Progenitor cell of endocrine pancreas (in vitro differentiated cells): Measurements from ENCODE around the gene EIF5AL1. TPM values are rescaled to one million over a fixed set of nuclear protein-coding genes. Genes with fewer than 3 reads are reported as not detected.
"Not testable (repeated sequence)": the region's sequence is repeated elsewhere in the genome, so short reads cannot be mapped to it uniquely, and the experiment has no call there.

Source experiments
- DNase-seq: peaks from one replicate; pipeline ENCODE4 v3.0.0; 2021; ENCODE audit warnings: low spot score; ENCODE audit not compliant: unreplicated experiment
- H3K27ac Mint-ChIP-seq: 2 replicates; pipeline ENCODE4 v1.8.0; 2021; ENCODE audit warnings: mild to moderate bottlenecking, moderate library complexity, mixed read lengths
- H3K27me3 Mint-ChIP-seq: 2 replicates; pipeline ENCODE4 v1.8.0; 2021; ENCODE audit warnings: mixed read lengths
- H3K36me3 Mint-ChIP-seq: 2 replicates; pipeline ENCODE4 v1.8.0; 2022; ENCODE audit warnings: mixed read lengths; ENCODE audit not compliant: insufficient read depth
- H3K4me1 Mint-ChIP-seq: 2 replicates; pipeline ENCODE4 v1.8.0; 2021; ENCODE audit warnings: low read depth, mixed read lengths
- H3K4me3 Mint-ChIP-seq: 2 replicates; pipeline ENCODE4 v1.8.0; 2021; ENCODE audit warnings: low read depth, mild to moderate bottlenecking, moderate library complexity, mixed read lengths
- H3K9me3 Mint-ChIP-seq: 2 replicates; pipeline ENCODE4 v1.8.0; 2021; ENCODE audit warnings: low read depth, mixed read lengths
- CTCF ChIP-seq: fragments of 200-600 bp; sonication (generic); IDR thresholded peaks from one replicate; pipeline ENCODE4 v1.5.0; 2021; ENCODE audit warnings: antibody characterized with exemption, mild to moderate bottlenecking; ENCODE audit not compliant: unreplicated experiment
- long read RNA-seq: library from polyadenylated mRNA; unstranded; transcript quantifications from one replicate; pipeline ENCODE4 v2.0.0, GENCODE V29; 2020
- total RNA-seq: library from RNA; stranded (reverse); gene quantifications from 2 replicates; pipeline ENCODE4 v1.2.1, GENCODE V29; 2021

Gene EIF5AL1
- total RNA-seq = 0.11 and 0.12 TPM in 2 replicates
- long read RNA-seq = 0 reads

GRCh38 chr10:79511891-79512583 is at the start of gene EIF5AL1:
TSS of gene EIF5AL1 (plus strand) at chr10:79512533. CDS start at chr10:79512650, 117 bp downstream.
- H3K36me3 Mint-ChIP-seq, DNase-seq: not testable (repeated sequence)

GRCh38 chr10:79463578-79464496 is 48.5 kb upstream of the EIF5AL1 start:
- H3K4me3 Mint-ChIP-seq = no peak overlapping the region
- no peak overlapping the region for H3K27ac Mint-ChIP-seq

More at GRCh38 chr10:79511891-79512583, at the start of gene EIF5AL1:
- H3K9me3 Mint-ChIP-seq, H3K4me1 Mint-ChIP-seq, H3K4me3 Mint-ChIP-seq, H3K27ac Mint-ChIP-seq: not testable (repeated sequence)
- H3K27me3 Mint-ChIP-seq = peaks cover 33% of the 10 kb centered on the region

GRCh38 chr10:79465341-79465740 is 47.0 kb upstream of the EIF5AL1 start:
- DNase-seq = no peak
- Mint-ChIP-seq H3K9me3 (no peaks in the 10 kb centered on the region), H3K27ac (no peak overlapping the region), H3K4me1 (no peaks in the 10 kb centered on the region), H3K36me3 (no peaks in the 10 kb centered on the region), H3K27me3 (peaks cover 13% of the 10 kb centered on the region), H3K4me3 (no peak overlapping the region)
- no peak for TF ChIP-seq CTCF

More at GRCh38 chr10:79463578-79464496, 48.5 kb upstream of the EIF5AL1 start:
- Mint-ChIP-seq H3K36me3 (no peaks in the 10 kb centered on the region), H3K27me3 (peaks cover 8% of the 10 kb centered on the region), H3K4me1 (no peaks in the 10 kb centered on the region), H3K9me3 (no peaks in the 10 kb centered on the region)
- DNase-seq = no peak
- no peak for TF ChIP-seq CTCF

GRCh38 chr10:79468015-79468560 is 44.2 kb upstream of the EIF5AL1 start:
- no peak for TF ChIP-seq CTCF
- H3K27ac Mint-ChIP-seq = no peak overlapping the region

GRCh38 chr10:79468841-79469585 is 43.3 kb upstream of the EIF5AL1 start:
- Mint-ChIP-seq H3K4me3 (no peak overlapping the region), H3K27me3 (peaks cover 26% of the 10 kb centered on the region), H3K4me1 (no peaks in the 10 kb centered on the region), H3K9me3 (no peaks in the 10 kb centered on the region), H3K36me3 (no peaks in the 10 kb centered on the region), H3K27ac (no peak overlapping the region)
- TF ChIP-seq CTCF = no peak
- DNase-seq = no peak

More at GRCh38 chr10:79468015-79468560, 44.2 kb upstream of the EIF5AL1 start:
- Mint-ChIP-seq H3K9me3 (no peaks in the 10 kb centered on the region), H3K36me3 (no peaks in the 10 kb centered on the region), H3K4me3 (no peak overlapping the region), H3K27me3 (peaks cover 21% of the 10 kb centered on the region), H3K4me1 (no peaks in the 10 kb centered on the region)
- no peak for DNase-seq
